ENCODE results near the gene CCDC88B.
A peak's percentile ranks its signal among the peaks of the same experiment; 100 is the strongest.

CCDC88B gene

DNA sequence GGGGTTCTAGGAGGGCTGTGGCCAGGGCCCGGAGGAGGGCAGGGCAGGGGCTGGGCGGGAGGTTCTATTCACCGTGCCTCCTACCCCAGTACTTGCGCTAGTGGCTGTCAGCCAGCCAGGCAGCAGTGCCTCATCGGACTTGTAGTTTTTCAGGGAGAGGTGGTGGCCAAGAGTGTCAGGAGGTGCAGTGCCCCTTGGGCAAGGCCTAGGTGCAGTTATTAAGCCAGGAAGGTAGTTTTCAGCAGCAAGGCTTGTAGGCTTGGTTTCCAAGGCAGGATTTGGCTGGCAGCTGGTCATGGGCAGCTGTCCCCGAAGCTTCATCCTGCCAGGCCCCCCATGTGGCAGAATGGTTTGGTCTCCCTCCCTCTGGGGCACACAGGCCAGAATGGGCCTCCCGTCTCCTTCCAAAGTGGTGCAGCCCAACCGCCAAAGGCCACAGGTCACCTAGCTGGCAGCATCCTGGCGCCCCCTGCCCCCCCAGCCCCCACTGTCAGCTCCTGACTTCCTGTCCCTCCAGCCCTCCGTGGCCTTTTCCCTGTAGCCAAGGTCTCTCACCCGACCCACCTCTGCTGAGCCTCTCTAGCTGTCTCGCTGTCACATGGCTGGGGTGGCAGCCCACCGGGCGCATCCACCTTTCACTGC lies 8.5 kb downstream of the CCDC88B start:
- no peak for DNase-seq

DNA sequence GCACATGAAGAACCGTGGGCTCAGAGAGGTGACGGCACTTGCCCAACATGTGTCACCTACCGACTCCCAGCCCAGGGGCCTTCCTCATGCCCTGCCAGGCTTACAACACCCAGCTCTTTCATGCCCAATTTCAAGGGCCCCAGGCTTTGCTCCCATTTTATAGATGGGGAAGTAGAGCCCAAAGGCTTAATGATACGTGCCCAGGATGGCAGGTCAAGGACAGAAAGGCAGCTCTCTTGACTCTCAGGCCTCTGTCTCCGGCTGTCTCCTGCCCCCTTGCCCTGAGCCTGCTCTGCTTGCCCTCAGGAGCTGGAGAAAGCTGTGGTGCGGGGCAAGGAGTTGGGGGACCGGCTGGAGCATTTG lies 9.0 kb downstream of the CCDC88B start:
- DNase-seq, result no peak

DNA sequence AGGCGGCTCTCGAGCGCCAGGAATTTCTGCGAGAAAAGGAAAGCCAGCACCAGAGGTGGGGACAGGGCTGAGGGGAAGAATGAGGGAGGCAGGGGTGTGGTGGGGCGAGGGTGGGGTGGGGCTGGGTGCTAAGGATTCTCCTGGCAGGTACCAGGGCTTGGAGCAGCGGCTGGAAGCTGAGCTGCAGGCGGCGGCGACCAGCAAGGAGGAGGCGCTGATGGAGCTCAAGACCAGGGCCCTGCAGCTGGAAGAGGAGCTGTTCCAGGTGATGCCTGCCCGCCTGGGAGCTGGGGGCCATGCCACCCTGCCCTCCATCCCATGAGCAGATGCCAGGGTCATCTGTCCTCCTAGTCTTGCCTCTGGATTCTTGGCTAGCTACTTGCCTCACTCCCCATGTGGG lies 9.4 kb downstream of the CCDC88B start:
- DNase-seq, result no peak

DNA sequence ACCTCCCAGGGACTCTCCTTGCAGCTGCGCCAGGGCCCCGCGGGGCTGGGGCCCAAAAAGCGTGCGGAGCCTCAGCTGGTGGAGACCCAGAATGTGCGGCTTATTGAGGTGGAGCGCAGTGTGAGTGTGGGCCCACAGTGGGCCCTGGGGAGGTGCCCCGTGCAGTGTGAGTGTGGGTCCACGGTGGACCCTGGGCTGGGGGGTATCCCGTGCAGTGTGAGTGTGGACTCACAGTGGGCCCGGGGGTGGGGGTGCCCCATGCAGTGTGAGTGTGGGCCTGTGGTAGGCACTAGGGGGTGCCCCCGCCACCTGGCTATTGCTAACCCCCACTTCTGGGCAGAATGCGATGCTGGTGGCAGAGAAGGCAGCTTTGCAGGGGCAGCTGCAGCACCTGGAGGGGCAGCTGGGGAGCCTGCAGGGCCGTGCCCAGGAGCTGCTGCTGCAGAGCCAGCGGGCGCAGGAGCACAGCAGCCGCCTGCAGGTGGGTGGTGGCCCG lies 11.2 kb downstream of the CCDC88B start:
- no peak for DNase-seq

DNA sequence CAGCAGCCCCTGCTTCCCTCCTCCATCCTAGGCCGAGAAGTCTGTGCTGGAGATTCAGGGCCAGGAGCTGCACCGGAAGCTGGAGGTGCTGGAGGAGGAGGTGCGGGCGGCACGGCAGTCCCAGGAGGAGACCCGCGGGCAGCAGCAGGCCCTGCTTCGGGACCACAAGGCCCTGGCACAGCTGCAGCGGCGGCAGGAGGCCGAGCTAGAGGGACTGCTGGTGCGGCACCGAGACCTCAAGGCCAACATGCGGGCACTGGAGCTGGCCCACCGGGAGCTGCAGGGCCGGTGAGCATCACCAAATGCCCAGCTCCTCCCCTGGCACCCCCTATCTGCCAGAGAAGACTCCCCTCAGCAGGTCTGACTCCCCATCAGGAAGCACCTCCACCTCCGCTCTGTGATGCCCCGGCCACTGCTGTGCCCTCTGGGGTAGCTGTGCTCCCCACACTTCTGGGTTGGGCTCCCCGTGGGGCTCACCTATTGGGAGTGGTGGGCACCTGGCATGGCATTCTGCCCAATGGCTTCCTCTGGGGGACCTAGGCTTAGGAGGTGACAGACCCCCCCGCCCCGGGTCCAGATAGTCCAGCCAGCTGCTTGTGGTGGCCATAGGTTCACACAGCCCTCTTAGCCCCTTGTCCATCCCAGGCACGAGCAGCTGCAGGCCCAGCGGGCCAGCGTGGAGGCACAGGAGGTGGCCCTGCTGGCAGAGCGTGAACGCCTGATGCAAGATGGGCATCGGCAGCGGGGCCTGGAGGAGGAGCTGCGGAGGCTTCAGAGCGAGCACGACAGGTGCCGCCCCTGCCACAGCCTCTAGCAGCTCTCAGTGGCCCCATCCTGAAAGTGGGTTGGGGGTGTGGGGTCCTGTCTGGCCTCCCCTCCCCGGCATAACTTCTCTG lies 12.3 kb downstream of the CCDC88B start:
- no peak for DNase-seq

DNA sequence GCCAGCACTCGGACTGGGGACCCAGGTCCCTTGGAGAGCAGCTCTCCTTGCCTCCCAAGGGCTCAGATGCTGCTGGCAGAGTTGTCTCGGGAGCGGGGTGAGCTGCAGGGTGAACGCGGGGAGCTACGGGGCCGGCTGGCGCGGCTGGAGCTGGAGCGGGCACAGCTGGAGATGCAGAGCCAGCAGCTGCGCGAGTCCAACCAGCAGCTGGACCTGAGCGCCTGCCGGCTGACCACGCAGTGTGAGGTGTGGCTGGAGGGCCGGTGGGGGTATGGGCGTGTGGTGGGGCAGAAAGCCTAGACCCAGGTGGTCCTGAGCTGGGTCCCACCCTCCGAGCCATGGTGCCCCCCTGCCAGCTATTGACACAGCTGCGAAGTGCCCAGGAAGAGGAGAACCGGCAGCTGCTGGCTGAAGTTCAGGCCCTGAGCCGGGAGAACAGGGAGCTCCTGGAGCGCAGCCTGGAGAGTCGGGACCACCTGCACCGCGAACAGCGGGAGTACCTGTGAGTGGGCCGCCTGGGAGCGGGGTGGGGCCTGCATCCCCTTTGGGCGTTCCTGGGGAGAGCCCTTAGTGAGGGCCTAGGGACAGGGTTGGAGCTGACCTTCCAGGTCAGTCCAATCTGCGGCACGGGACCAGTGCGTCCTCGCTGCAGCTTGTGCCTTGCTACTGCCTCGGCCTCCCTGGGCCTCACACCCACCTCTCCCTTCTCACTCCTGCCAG lies 13.2 kb downstream of the CCDC88B start:
- no peak for DNase-seq

DNA sequence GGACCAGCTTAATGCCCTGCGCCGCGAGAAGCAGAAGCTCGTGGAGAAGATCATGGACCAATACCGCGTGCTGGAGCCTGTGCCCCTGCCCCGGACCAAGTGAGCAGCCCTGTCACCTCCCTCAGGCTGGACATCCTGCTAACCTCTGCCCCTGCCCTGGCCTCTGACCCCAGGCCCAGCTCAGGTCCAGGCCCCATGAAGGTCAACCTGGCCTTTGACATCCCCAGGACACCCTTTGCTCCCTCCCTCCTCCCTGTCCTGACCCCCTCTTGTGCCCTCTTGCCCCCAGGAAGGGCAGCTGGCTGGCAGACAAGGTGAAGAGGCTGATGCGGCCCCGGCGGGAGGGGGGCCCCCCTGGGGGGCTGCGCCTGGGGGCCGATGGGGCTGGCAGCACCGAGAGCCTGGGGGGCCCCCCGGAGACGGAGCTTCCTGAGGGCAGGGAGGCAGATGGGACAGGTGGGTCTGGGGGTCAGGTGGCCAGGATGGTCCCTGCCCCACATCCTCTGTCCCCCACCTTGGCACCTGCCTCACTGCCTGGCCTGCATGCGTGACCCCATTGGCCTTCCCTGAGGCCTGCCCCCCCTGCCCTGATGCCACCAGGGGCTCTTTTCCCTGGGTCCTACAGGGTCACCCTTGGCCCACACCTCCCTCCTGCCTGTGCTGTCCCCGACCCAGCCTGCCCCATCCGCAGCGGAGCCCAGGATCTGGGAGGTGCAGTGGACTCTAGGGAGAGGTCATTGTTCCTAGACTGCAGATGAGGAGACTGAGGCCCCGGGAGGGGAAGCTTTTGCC lies 13.9 kb downstream of the CCDC88B start:
- DNase-seq, result no peak

DNA sequence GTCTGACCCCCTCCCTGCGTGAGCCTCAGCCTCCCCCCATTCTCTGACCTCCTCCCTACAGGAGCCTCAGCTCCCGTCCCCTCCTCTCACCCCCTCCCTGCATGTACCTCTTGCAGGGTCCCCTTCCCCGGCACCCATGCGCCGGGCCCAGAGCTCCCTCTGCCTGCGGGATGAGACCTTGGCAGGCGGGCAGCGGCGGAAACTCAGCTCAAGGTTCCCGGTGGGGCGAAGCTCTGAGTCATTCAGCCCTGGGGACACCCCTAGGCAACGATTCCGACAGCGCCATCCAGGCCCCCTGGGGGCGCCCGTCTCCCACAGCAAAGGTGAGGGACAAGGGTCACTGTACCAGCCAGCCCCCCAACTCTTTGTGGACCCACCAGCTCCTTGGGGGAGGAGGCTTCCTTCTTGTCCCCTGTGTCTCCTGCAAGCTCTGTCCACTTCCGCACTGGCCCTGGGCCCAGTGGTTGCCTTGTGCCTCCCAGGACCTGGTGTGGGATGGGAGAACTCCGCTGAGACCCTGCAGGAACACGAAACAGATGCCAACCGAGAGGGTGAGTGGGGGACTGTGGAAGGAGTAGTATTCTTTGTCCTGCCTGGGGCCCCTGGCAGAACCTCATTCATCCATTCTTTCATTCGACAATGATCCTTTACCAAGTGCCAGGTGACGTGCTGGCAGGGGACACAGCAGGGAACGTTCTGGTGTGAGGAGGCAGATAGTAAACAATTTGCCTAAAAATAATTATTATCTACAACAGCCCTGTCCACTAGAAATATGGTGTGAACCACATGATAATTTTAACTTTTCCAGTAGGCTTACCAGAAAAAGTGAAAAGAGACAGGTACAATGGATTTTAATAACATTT lies 15.3 kb downstream of the CCDC88B start:
- DNase-seq, result peak; percentile 85

DNA sequence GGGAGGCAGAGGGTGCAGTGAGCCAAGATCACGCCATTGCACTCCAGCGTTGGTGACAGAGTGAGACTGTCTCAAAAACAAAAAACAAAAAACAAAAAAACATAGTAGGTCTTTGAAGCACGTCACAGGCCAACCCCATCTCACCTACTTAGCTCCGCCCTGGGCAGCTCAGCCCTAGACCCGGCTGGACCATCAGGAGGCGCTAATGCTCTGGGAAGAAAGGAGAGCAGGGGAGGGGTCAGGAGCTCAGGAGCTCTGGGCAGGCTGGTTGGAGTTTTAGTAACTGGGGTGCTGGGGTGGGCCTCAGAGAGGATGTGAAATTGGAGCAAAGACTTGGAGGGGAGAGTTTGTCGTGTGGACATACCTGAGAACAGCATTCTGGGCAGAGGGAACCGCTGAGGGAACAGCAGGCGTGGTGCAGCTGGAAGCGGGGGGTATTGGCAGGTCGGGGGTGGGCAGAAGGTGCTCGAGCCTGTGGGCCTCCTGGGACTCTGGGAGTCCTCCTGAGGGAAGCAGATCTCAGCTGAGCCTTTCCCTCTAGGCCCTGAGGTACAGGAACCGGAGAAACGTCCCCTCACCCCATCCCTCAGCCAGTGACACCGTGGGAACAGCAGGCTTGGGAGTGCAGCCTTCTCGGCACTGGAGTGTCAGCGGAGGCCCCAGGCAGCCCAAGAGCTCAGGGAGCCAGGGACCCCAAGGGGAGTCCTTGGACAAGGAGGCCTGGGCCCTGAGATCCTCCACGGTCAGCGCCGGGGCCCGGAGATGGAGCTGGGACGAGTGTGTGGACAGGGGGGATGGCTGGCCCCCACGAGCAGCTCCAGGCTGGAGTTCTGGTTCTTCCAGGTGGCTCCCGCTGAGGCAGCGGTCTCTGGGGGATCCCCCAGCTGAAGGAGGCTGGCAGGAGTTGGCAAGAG lies 16.8 kb downstream of the CCDC88B start:
- DNase-seq, result peak; percentile 57

DNA sequence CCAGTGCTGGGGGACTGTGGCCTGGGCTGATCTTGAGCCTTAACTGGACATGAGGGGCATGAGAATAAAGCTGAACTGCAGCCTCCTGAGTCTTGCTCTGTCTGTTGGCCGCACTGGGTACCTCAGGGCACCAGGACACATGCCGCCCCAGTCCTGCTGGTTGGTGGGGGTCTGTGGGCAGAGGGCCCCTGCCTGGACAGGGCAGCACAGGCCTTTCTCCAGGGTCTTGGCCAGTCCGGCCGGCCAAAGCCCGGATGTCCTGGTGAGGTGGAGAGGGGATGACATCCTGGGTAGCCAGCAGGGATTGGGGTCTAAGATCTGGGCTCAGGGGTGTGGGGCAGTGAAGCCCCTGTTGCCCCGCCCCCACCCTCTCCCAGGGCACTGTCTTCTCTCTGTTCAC lies 17.4 kb downstream of the CCDC88B start:
- DNase-seq, result no peak

DNA sequence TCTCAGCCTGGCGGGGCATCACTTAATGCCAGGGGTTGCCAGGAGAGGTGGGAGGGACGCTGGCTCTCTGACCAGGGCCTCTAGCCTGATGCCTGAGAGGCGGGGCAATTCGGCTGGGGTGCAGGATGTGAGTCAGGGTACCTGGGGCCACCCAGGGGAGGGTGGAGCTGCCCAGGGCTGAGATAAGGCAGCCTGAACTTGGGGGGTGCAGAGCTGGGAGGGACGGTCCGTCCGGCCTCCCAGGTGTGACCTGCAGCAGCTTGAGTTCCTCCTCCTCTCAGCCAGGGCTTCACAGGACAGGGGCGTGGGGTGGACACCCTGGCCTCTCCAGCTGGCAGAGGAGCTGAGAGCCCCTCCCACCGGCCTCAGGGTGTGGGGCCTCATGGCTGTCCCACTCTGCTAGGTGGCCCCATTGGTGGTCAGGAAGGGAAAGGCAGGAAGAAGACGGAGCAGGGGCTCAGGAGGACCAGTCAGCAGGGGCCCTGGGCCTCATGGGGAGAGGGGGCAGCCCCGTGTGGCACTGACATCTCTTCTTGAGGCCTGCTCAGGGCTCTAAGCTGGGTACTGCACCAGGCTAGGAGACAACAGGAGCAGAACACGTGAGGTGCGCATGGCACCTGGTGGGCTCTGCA lies 18.0 kb downstream of the CCDC88B start:
- DNase-seq, result peak; percentile 19

DNA sequence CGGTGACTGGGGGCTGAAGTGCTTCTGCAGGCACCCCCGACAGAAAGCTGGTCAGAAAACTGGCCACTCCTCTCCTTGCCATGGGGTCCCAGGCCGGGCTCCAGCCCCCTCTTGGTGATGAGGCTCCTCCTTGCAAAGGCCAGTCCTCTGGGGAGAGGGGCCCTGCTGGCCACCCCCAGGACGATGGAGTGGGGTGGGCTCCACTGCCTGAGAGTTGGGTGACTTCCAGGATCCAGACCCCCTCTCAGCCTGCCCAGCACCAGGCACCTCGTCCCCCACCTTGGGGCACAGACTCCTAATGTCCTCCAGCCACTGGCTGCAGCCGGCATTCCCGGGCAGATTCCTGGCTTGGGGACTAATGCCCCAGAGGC lies 18.5 kb downstream of the CCDC88B start:
- no peak for DNase-seq

DNA sequence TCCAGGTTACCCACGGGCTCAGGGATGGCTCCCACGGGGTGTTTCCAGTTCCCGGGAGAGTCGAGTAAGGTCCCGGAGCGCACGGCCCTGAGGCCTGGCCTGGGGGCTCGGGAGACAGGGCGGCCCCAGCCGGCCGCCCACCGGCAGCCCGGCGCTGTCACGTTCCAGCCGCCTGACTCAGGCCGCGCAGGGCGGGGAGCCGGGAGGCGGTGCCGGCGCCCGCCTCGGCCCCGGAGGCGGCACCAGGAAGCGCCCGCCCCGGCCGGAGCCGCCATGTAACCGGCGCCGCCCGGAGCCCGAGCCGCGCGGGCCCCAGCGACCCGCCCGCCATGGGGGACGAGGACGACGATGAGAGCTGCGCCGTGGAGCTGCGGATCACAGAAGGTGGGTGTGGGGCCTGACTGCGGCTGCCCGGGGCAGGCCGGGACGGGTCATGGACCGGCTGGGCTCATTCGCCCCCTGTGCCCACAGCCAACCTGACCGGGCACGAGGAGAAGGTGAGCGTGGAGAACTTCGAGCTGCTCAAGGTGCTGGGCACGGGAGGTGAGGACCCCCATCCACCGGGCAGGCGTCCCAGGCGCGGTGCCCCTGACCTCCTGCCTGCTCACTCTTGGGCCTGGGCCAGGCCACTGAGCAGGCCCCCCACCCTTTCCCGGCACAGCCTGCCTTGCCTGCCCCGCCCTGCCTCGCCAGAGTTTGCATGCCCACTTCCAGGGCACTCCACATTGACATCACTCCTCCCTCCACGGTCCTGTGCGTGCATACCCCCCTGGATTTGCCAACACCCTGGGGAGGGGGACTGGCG lies 19.1 kb downstream of the CCDC88B start, which contains the start of gene RPS6KA4:
RPS6KA4 (plus strand) TSS at position 256 of the 805 bp plus-strand sequence; CDS start at position 330, 74 bp downstream.
- DNase-seq, result peak; percentile 81

DNA sequence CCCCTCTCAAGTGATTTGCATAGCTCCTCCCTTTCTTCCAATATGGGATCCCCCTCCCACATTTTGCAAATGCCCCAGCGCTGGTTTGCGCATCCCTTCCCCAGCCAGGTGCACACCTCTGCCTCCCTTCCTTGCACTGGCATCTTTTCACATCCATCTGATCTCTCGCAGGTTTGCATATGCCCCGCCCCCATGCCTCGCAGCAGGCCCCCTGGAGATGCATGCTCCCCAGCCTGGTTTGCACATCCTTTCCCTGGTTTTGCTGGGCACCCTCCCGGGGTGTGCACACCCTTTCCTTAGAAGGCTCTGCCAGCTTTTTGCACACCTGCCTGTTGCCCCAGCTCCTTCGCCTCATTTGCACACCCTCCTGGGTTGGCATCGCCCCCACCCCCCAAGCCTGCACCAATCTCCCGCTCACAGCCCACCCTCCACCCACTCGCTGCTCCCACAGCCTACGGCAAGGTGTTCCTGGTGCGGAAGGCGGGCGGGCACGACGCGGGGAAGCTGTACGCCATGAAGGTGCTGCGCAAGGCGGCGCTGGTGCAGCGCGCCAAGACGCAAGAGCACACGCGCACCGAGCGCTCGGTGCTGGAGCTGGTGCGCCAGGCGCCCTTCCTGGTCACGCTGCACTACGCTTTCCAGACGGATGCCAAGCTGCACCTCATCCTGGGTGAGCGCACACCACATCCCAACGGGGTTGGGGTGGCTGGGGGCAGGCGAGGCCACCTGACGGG lies 19.9 kb downstream of the CCDC88B start:
- DNase-seq, result no peak

DNA sequence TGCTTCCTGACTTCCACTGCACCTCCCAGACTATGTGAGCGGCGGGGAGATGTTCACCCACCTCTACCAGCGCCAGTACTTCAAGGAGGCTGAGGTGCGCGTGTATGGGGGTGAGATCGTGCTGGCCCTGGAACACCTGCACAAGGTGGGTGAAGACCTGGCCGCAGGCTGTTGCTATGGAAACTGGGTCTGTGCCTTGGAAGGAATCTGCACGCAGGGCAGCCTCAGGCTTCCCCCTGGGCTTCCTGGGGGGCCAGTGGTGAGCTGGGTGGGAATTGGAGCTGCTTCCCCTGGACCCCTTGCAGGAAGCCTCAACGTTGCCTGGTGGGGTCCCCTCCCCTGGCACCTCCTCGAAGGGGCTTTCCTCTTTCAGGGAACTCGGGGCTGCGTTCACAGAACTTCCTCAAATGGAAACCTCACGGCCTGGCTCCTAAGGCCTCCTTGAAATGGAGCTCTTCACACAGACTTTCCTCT lies 20.5 kb downstream of the CCDC88B start:
- no peak for DNase-seq

DNA sequence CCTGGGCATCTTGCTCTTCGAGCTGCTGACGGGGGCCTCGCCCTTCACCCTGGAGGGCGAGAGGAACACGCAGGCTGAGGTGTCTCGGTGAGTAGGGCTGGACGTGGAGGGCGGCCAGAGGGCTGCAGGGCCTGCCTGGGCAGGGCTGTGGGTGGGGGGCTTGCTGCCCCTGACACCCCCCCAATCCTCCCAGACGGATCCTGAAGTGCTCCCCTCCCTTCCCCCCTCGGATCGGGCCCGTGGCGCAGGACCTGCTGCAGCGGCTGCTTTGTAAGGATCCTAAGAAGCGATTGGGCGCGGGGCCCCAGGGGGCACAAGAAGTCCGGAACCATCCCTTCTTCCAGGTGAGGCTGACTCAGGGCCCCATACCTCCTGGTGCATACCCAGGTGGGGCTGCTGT lies 21.7 kb downstream of the CCDC88B start:
- DNase-seq, result no peak

DNA sequence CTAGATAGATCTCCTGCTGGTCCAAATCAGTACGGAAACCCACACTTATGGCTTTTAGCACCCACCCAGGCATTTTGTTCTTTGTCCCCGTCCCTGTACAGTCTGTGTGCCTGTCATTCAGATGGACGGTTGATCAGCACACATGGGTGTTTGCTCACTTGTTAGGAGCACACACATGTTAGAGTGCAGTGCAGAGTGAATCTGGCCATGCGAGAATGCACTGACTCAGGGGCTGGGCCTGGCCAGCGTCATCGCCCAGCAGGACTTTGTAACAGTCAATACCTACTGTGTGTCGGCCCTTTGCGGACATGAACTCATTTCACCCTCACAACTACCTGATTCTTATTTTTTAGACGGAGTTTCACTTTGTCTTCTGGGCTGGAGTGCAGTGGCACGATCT lies 22.3 kb downstream of the CCDC88B start:
- no peak for DNase-seq

DNA sequence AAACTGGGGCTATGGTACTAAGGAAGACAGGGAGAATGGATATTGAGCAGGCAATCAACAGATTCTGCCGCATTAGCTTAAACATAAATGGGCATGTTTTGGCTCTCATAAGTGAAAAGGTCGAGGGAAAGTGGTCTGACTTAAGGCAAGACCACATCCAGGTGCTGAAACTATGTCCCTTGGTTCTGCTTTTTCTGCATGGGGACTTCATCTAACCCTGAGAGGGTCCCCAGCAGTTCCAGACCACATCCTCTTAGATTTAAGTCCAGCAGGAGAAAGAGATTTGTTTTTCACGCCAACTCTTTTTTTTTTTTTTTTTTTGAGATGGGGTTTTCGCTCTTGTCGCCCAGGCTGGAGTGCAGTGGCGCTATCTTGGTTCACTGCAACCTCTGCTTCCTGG lies 24.4 kb downstream of the CCDC88B start:
- no peak for DNase-seq
